Dendritic cell treated with granulocyte-macrophage colony-stimulating factor and Interleukin-4, amounts not matched to agents 40 ng/mL and 50 ng/mL, for 4 days (primary cell): ENCODE measurements around the gene CEACAM21.

Experiments used
- H3K27ac Mint-ChIP-seq: one replicate; pipeline ENCODE4 v1.8.0; 2022; ENCODE audit warnings: mild to moderate bottlenecking, mixed read lengths
- H3K27me3 Mint-ChIP-seq: one replicate; pipeline ENCODE4 v1.8.0; 2022; ENCODE audit warnings: mild to moderate bottlenecking, mixed read lengths
- H3K36me3 Mint-ChIP-seq: one replicate; pipeline ENCODE4 v1.8.0; 2022; ENCODE audit warnings: low read depth, mixed read lengths
- H3K4me1 Mint-ChIP-seq: one replicate; pipeline ENCODE4 v1.8.0; 2022; ENCODE audit warnings: low read depth, mixed read lengths
- H3K4me3 Mint-ChIP-seq: one replicate; pipeline ENCODE4 v1.8.0; 2022; ENCODE audit warnings: mild to moderate bottlenecking, moderate library complexity, mixed read lengths
- H3K9me3 Mint-ChIP-seq: one replicate; pipeline ENCODE4 v1.8.0; 2022; ENCODE audit warnings: mixed read lengths
- intact Hi-C: fragments of 100-400 bp; cut with micrococcal nuclease; formaldehyde crosslinking; loops from one replicate; pipeline ENCODE4 v1.15.0; 2022

The CEACAM21 gene

GRCh38 chr19:41604831-41605230, 28.9 kb downstream of the CEACAM21 start:
- intact Hi-C loops = no loop called here
- no peak overlapping the region for H3K27ac Mint-ChIP-seq
- no peaks in the 10 kb centered on the region for H3K36me3 Mint-ChIP-seq
- no peaks in the 10 kb centered on the region for H3K9me3 Mint-ChIP-seq
- H3K4me3 Mint-ChIP-seq = no peak overlapping the region
- peaks cover 5% of the 10 kb centered on the region for H3K27me3 Mint-ChIP-seq
- peaks cover under 1% of the 10 kb centered on the region for H3K4me1 Mint-ChIP-seq

- H3K9me3 Mint-ChIP-seq = no peaks in the 10 kb centered on the region
- no peaks in the 10 kb centered on the region for H3K36me3 Mint-ChIP-seq
- H3K4me1 Mint-ChIP-seq = no peaks in the 10 kb centered on the region
- H3K27me3 Mint-ChIP-seq = peaks cover 11% of the 10 kb centered on the region
- no peak overlapping the region for H3K4me3 Mint-ChIP-seq
- H3K27ac Mint-ChIP-seq = no peak overlapping the region
- intact Hi-C loops = no loop called here
These were observed 30.4 kb downstream of the CEACAM21 start for GRCh38 chr19:41606215-41606837.

- Mint-ChIP-seq H3K36me3 (no peaks in the 10 kb centered on the region), H3K4me3 (no peak overlapping the region), H3K27ac (no peak overlapping the region), H3K9me3 (no peaks in the 10 kb centered on the region), H3K27me3 (peaks cover 11% of the 10 kb centered on the region), H3K4me1 (peaks cover 5% of the 10 kb centered on the region)
- intact Hi-C loops = no loop called here
These were observed 31.7 kb downstream of the CEACAM21 start for GRCh38 chr19:41607668-41608067.

- Mint-ChIP-seq H3K27ac (no peak overlapping the region), H3K4me3 (no peak overlapping the region), H3K9me3 (no peaks in the 10 kb centered on the region), H3K27me3 (peaks cover 10% of the 10 kb centered on the region), H3K36me3 (no peaks in the 10 kb centered on the region), H3K4me1 (peaks cover 23% of the 10 kb centered on the region)
- intact Hi-C loops = no loop called here
These were observed 34.8 kb downstream of the CEACAM21 start for GRCh38 chr19:41610789-41611188.

GRCh38 chr19:41612483-41612882, 36.5 kb downstream of the CEACAM21 start:
- H3K36me3 Mint-ChIP-seq = no peaks in the 10 kb centered on the region
- intact Hi-C loops = no loop called here
- H3K4me1 Mint-ChIP-seq = peaks cover 39% of the 10 kb centered on the region
- no peak overlapping the region for H3K27ac Mint-ChIP-seq
- H3K9me3 Mint-ChIP-seq = no peaks in the 10 kb centered on the region
- H3K4me3 Mint-ChIP-seq = no peak overlapping the region
- H3K27me3 Mint-ChIP-seq = peaks cover 8% of the 10 kb centered on the region

- H3K9me3 Mint-ChIP-seq = no peaks in the 10 kb centered on the region
- peaks cover 2% of the 10 kb centered on the region for H3K27me3 Mint-ChIP-seq
- H3K27ac Mint-ChIP-seq = no peak overlapping the region
- no peaks in the 10 kb centered on the region for H3K36me3 Mint-ChIP-seq
- no peak overlapping the region for H3K4me3 Mint-ChIP-seq
- H3K4me1 Mint-ChIP-seq = peaks cover 65% of the 10 kb centered on the region
- intact Hi-C loops = no loop called here
These were observed 39.2 kb downstream of the CEACAM21 start for GRCh38 chr19:41615207-41615606.

- Mint-ChIP-seq H3K9me3 (no peaks in the 10 kb centered on the region), H3K4me3 (no peak overlapping the region), H3K4me1 (peaks cover 83% of the 10 kb centered on the region), H3K27me3 (no peaks in the 10 kb centered on the region), H3K27ac (no peak overlapping the region), H3K36me3 (no peaks in the 10 kb centered on the region)
- intact Hi-C loops = no loop called here
These were observed 41.0 kb downstream of the CEACAM21 start for GRCh38 chr19:41616792-41617621.

- Mint-ChIP-seq H3K27me3 (no peaks in the 10 kb centered on the region), H3K27ac (no peak overlapping the region), H3K4me1 (peaks cover 82% of the 10 kb centered on the region)
These were observed 42.2 kb downstream of the CEACAM21 start for GRCh38 chr19:41617941-41618730.

GRCh38 chr19:41619018-41619556, 43.1 kb downstream of the CEACAM21 start:
- no peaks in the 10 kb centered on the region for H3K36me3 Mint-ChIP-seq
- intact Hi-C loops = no loop called here
- no peaks in the 10 kb centered on the region for H3K27me3 Mint-ChIP-seq
- H3K9me3 Mint-ChIP-seq = no peaks in the 10 kb centered on the region
- no peak overlapping the region for H3K4me3 Mint-ChIP-seq
- no peak overlapping the region for H3K27ac Mint-ChIP-seq
- peaks cover 92% of the 10 kb centered on the region for H3K4me1 Mint-ChIP-seq

More at GRCh38 chr19:41617941-41618730, 42.2 kb downstream of the CEACAM21 start:
- H3K36me3 Mint-ChIP-seq = no peaks in the 10 kb centered on the region
- no peak overlapping the region for H3K4me3 Mint-ChIP-seq
- H3K9me3 Mint-ChIP-seq = no peaks in the 10 kb centered on the region
- intact Hi-C loops = no loop called here

GRCh38 chr19:41620171-41620570, 44.2 kb downstream of the CEACAM21 start:
- peak overlapping the region; percentile 28 for H3K27ac Mint-ChIP-seq
- H3K27me3 Mint-ChIP-seq = no peaks in the 10 kb centered on the region
- intact Hi-C loops = no loop called here
- H3K9me3 Mint-ChIP-seq = no peaks in the 10 kb centered on the region
- H3K4me1 Mint-ChIP-seq = peaks cover 94% of the 10 kb centered on the region
- no peaks in the 10 kb centered on the region for H3K36me3 Mint-ChIP-seq
- no peak overlapping the region for H3K4me3 Mint-ChIP-seq

GRCh38 chr19:41621226-41621625, 45.3 kb downstream of the CEACAM21 start:
- Mint-ChIP-seq H3K36me3 (no peaks in the 10 kb centered on the region), H3K9me3 (no peaks in the 10 kb centered on the region), H3K27ac (peak overlapping the region; percentile 33), H3K4me1 (peaks cover 96% of the 10 kb centered on the region), H3K4me3 (peak overlapping the region; percentile 20), H3K27me3 (no peaks in the 10 kb centered on the region)
- intact Hi-C loops = no loop called here

- Mint-ChIP-seq H3K27ac (peak overlapping the region; percentile 33), H3K9me3 (no peaks in the 10 kb centered on the region), H3K4me1 (peaks cover 96% of the 10 kb centered on the region), H3K27me3 (no peaks in the 10 kb centered on the region), H3K36me3 (no peaks in the 10 kb centered on the region), H3K4me3 (peak overlapping the region; percentile 40)
- intact Hi-C loops = no loop called here
These were observed 45.7 kb downstream of the CEACAM21 start for GRCh38 chr19:41621654-41622053.

GRCh38 chr19:41623360-41623759, 47.4 kb downstream of the CEACAM21 start:
- H3K4me3 Mint-ChIP-seq = no peak overlapping the region
- intact Hi-C loops = no loop called here
- H3K27me3 Mint-ChIP-seq = no peaks in the 10 kb centered on the region

GRCh38 chr19:41624515-41624914, 48.5 kb downstream of the CEACAM21 start:
- no peak overlapping the region for H3K27ac Mint-ChIP-seq
- intact Hi-C loops = no loop called here
- H3K36me3 Mint-ChIP-seq = no peaks in the 10 kb centered on the region
- H3K9me3 Mint-ChIP-seq = no peaks in the 10 kb centered on the region
- H3K4me1 Mint-ChIP-seq = peaks cover 85% of the 10 kb centered on the region
- no peaks in the 10 kb centered on the region for H3K27me3 Mint-ChIP-seq
- H3K4me3 Mint-ChIP-seq = no peak overlapping the region

More at GRCh38 chr19:41623360-41623759, 47.4 kb downstream of the CEACAM21 start:
- no peaks in the 10 kb centered on the region for H3K9me3 Mint-ChIP-seq
- no peak overlapping the region for H3K27ac Mint-ChIP-seq
- peaks cover 96% of the 10 kb centered on the region for H3K4me1 Mint-ChIP-seq
- H3K36me3 Mint-ChIP-seq = no peaks in the 10 kb centered on the region
